GM19023 (cell line): ENCODE results near the gene POU2AF2.
"Not testable (repeated sequence)": the region's sequence is repeated elsewhere in the genome, so short reads cannot be mapped to it uniquely, and the experiment has no call there.

Source experiments
- ATAC-seq: cut with Tn5 transposase; IDR thresholded peaks from one replicate; pipeline ENCODE4 v1.9.1; 2021; ENCODE audit warnings: mild to moderate bottlenecking, moderate library complexity; ENCODE audit not compliant: unreplicated experiment

POU2AF2 gene

DNA sequence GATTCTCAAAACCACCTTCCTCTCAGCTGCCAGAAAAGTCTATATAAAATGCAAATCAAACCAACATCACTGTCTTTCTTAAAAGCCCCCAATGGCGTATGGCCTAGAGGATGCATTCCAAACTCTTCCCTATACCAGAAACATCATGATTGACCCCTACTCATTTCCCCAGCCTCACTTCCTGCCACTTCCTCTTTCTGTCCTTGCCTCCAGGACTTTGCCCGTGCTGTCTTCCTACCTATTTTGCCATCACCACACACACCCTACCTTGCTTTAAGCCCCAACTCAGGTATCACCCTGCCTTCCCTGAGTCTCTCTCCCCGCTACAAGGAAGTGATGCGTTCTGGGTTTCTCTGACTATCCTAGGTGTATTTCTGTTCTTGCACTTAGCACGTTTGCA, 8.1 kb downstream of the POU2AF2 start:
- ATAC-seq: no peak

DNA sequence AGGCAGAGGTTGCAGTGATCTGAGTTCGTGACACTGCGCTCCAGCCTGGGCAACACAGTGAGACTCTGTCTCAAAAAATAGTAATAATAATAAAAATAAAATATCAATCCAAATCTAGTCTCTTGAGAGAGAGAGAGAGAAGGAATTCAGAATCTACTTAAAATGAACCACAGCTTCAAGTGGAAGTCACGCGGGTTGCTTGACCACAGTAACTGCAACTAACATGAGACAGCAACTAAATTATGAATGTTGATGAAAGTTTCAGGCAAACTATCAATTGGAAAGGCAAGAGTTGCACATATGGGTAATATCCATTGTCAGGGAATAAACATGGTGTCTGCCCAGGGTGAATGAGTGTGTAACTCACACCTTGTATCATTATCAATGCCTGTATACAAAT, 12.5 kb downstream of the POU2AF2 start:
- no peak for ATAC-seq

GRCh38 chr11:111259896-111260295, 14.4 kb downstream of the POU2AF2 start:
- no peak for ATAC-seq

DNA sequence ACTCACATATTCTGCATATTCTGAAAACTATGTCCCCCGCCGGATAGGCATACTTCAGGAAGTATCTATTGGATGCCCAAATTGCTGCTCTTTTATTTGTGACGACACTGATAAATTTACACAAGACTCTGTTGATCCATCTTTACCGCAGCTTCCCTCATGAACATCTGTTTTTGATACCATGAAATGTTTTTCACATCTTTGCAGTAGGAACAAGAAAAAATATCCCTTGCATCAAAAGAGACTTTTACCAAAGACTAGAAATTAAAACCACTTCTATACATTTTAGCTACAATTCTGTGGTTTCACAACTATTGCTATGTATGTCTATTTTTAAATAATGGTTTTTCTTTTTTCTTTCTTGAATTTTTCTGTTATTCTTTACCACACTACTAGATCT, 15.3 kb downstream of the POU2AF2 start:
- no peak for ATAC-seq

DNA sequence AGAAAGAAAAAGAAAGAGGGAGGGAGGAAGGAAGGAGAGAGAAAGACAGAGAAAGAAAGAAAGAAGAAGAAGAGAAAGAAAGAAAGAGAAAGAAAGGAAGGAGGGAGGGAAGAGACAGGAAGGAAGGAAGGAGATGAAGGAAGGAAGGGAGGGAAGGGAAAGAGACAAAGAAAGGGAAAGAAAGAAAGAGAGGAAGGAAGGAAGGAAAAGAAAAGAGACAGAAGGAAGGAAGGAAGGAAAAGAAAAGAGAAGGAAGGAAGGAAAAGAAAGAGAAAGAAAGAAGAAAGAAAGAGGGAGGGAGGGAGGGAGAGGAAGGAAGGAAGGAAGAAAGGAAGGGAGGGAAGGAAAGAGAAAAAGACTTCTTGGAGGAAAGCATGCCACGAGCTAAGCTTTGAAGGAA, 19.1 kb downstream of the POU2AF2 start:
- ATAC-seq: no peak

- ATAC-seq: no peak
Measured at GRCh38 chr11:111265421-111265820, 19.9 kb downstream of the POU2AF2 start.

DNA sequence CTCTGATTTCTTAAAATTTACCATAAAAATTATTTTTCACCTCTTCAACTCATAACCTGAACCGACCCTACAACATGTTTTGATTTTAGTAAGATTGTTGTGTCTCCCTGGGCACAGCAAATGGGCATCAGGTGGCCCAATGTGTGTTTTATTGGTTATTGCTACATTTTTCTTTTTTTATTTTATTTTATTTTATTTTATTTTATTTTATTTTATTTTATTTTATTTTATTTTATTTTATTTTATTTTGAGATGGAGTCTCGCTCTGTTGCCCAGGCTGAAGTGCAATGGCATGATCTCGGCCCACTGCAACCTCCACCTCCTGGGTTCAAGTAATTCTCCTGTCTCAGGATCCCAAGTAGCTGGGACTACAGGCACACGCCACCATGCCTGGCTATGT, 22.8 kb downstream of the POU2AF2 start:
- not testable (repeated sequence) for ATAC-seq

DNA sequence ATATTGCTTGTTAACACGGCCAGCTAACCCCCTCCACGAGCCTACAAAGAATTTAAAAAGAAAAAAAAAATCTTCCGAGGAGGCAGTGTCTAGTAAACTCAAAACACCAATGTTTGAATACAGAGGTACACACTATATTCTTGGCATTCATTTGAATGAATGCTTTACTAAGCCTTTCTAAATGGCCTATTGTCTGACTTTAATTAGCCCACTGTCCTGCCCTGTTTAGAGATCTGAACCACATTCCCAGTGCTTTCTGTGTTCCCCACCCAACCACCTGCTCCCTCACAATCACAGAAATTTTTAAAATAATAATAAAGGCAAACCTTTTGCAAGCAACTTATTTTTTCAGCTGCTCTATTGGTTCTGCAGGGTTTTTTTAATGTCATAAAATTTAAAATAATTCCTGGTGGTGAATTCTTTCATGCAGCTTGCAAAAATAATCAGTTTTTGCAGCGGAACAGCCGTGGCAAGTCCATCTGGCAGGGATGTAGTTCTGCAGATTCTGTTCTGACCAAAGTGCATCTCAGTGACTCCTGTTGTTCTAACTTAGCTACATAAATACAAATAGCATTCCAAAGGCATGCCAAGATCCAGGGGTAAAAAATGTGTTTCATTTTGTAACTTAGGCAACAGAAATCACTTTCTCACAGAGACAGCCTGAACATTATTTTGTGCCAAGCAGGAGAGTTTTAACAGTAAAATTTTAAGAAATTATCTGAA, 23.8 kb downstream of the POU2AF2 start:
- ATAC-seq: no peak

- ATAC-seq: no peak
Measured at GRCh38 chr11:111272420-111272819, 26.9 kb downstream of the POU2AF2 start.

DNA sequence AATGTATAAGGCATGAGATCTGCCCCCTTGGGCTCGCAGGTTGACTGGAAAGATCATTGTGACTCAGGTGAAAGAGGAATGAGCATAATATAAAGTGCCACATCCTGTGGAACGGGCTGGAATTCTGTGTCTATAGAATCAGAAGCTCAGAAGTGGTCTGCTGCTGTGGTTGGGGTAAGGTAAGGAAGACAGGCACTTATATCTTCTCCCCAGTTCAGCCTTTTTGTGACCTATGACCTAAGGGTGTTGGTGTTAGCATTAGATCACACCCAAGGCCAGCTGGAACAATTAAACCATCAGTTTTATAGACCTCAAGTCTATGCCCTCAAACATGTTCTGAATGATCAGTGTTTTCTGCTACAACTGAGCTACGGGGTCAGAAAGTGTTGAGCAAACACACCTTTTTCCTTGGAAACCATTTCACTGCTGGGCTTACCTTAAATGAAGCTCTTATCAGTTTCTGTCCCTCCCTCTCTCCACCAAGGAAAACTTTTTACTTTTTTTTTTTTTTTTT, 37.1 kb downstream of the POU2AF2 start:
- no peak for ATAC-seq

GRCh38 chr11:111283945-111284481, 38.5 kb downstream of the POU2AF2 start:
- no peak for ATAC-seq

DNA sequence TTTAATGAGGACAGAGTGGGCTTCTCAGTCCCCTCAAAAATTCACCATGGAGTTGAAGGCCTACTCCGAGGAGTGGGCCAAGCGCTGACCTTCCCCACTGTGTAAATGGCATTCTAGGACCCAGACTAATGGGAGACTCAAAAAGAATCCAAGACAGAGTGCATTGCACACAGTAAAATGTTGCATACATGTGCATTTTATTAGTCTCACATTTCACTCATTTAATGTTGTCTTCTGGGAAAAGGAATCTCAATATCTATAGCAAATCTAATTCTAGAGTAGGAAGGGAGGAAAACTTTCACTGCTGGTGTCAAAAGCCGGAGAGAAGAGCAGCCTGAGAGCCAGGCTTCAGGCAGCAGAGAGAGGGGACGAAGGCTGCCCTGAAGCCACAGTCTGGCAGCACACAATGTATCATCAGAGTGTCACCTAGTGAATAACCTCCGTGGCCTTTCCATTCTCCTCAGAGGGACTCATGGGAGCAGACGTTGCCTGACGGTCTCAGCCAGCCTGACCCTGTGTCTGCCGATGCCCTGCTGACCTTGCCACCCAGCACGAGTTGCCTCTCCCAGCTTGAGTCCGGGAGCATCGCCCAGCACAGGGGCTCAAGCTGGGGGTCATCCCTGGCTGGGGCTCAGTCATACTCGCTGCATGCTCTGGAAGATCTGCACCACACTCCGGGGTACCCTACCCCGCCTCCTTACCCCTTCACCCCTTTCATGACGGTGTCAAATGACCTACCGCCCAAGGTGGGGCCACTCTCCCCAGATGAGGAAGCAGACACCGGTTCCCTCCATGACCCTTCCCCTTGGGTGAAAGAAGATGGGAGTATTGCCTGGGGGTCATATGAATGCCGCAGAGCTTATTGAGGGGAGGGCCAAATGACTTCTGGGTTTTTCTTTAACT, 39.9 kb downstream of the POU2AF2 start:
- ATAC-seq: no peak

DNA sequence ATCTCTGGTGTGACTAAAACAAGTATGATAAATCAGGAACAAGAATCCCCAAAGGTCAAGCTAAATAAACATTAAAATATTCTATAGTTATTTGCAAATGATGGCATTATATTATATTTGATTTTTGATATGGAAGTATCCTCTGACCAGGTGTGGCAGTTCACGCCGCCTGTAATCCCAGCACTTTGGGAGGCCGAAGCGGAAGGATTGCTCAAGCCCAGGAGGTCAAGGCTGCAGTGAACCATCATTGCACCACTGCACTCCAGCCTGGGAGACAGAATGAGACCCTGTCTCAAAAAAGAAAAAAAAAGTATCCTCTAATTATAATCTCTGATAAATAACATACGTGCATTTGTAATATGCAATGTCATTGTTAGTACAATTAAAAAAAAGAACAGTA, 46.2 kb downstream of the POU2AF2 start:
- no peak for ATAC-seq

GRCh38 chr11:111292408-111292807, 46.9 kb downstream of the POU2AF2 start:
- ATAC-seq: not testable (repeated sequence)

GRCh38 chr11:111296196-111296595, 50.7 kb downstream of the POU2AF2 start:
- ATAC-seq: no peak

GRCh38 chr11:111297696-111298095, 52.2 kb downstream of the POU2AF2 start:
- no peak for ATAC-seq

DNA sequence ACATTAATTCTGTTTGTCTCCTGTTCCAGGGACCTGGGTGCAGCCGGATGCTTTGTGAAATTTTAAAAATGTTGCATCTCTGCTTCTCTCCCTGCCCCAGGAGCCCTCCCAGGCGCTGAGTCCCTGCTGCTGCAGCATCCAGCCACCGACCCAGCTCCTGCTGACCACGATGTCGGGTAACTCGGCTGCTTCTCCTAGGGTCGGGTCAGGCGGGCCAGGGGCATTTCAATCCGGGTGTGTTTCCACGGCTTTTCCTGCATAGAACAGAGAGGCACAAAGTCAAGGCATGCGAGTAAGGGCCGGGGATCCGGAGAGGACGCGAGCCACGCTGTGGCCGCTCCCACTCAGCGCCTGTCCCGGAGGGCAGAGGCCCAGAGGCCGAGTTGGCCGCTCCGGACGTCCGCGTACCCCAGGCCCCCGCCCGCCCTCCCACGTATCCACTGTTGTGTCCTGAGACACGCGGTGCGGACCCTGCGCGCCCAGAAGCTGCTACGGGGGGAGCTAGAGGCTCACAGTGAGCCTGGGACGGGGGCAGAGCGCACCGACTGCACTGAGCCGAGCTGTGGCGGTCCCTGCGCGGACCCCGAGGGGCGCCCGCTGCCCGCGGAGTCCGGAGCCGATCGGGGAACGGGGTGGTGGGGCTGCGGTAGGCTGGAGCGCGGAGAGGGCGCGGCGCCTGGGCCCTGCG, 53.0 kb downstream of the POU2AF2 start, which contains the start of gene POU2AF3:
POU2AF3 (plus strand) TSS at position 134 of the 688 bp plus-strand sequence; CDS start at position 170, 36 bp downstream.
- peak; percentile 2 for ATAC-seq

GRCh38 chr11:111299101-111300026, 53.8 kb downstream of the POU2AF2 start:
- ATAC-seq: peak; percentile 71

DNA sequence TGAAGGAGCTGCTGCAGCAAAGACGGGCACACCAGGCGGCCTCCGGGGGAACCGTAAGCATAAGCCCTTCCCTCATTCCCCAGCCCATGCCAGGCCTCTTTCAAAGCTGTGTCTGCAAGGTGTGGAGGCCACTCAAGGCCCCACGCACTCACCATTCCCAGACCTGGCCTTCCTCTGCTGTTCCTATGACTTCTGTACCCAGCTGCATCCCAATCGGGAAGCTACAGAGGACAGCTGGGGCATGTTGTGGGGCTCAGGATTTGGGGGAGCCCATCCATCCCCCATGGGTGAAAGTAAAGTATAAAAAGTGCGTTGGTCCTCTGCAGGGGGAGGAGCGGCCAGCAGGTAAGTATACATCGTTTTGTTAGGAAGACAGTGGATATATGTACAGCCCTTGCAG, 55.0 kb downstream of the POU2AF2 start:
- ATAC-seq: no peak
